Vagina (tissue), 2 donors: ENCODE measurements around the gene MPEG1.

Experiments
- CTCF ChIP-seq, 3 experiments: fragments of 450-650 bp in 2 of 3; fragments of 200-600 bp in 1 of 3; sonication (generic) in 1 of 3; IDR thresholded peaks; one replicate each; pipeline ENCODE4 v1.5.1; 2017 to 2019; ENCODE audit warnings: antibody characterized with exemption in 3 of 3, mild to moderate bottlenecking in 2 of 3, moderate library complexity in 2 of 3
- POLR2A ChIP-seq, 2 donors: fragments of 450-650 bp; IDR thresholded peaks; one replicate each; pipeline ENCODE4 v1.6.1; 2017; ENCODE audit warnings: antibody characterized with exemption in 2 of 2, mild to moderate bottlenecking in 2 of 2, moderate library complexity in 2 of 2

DNA sequence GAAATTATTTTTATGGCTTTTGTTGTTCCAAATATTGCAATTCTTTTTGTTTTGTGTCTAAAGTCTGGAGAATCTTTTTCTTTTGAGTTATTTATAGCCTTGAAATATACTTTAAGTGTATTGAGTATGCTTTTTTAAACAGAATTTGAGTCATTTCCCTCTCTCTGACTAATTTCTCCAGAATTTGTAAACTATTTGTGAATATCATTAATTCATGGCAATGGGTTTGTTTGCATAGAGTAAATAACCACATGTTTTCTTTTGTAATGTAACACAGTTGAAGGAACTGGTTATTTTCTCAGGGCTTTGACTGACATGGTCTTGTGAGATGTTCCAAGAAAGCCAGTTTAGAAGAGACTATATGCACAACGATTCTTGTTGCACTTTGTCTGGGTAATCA lies 30.9 kb upstream of the MPEG1 start:
- no peak for TF ChIP-seq CTCF (IDR thresholded peaks at IDR 0.05)
- no peak for TF ChIP-seq POLR2A (IDR thresholded peaks at IDR 0.05)
